Prostate gland (tissue), 2 donors: Measurements from ENCODE around the gene XPNPEP1. TPM values are rescaled to one million over a fixed set of nuclear protein-coding genes. Genes with fewer than 3 reads are reported as not detected.

Experiments
- DNase-seq: peaks from one replicate; pipeline ENCODE4 v3.0.0-alpha.2; 2019; ENCODE audit warnings: low spot score
- H3K27ac ChIP-seq, 2 donors: fragments of 200-600 bp; sonication (generic); 2 replicates each; pipeline ENCODE4 v1.5.1; 2017 to 2019
- H3K27me3 ChIP-seq: fragments of 200-600 bp; sonication (generic); replicated peaks from 2 replicates; pipeline ENCODE4 v1.5.1; 2019; ENCODE audit not compliant: insufficient read depth
- H3K36me3 ChIP-seq, 2 donors: fragments of 200-600 bp; sonication (generic); 1 replicate in 1 of 2; 2 replicates in 1 of 2; pipeline versions ENCODE4 v1.5.1 to v1.8.1; 2017 to 2019
- H3K4me1 ChIP-seq: fragments of 200-600 bp; sonication (generic); replicated peaks from 2 replicates; pipeline ENCODE4 v1.5.1; 2019
- H3K4me3 ChIP-seq, 2 donors: fragments of 200-600 bp; sonication (generic); 2 replicates each; pipeline ENCODE4 v1.5.1; 2017 to 2019
- H3K9me3 ChIP-seq: fragments of 200-600 bp; sonication (generic); 2 replicates; pipeline ENCODE4 v1.5.1; 2017
- POLR2A ChIP-seq: fragments of 450-650 bp; IDR thresholded peaks from one replicate; pipeline ENCODE4 v1.6.1; 2016; ENCODE audit warnings: antibody characterized with exemption, mild to moderate bottlenecking
- POLR2AphosphoS5 ChIP-seq: sonication (generic); formaldehyde crosslinking; IDR thresholded peaks from one replicate; pipeline ENCODE4 v1.6.1; 2017; ENCODE audit warnings: antibody characterized with exemption
- WGBS: methylation state at CpG from one replicate; pipeline ENCODE4 v1.1.5; 2018; 5-methylcytosine and 5-hydroxymethylcytosine counted together
- intact Hi-C: fragments of 100-400 bp; cut with DNase I; formaldehyde crosslinking; loops from one replicate; pipeline ENCODE4 v1.14.2; 2022
- total RNA-seq, 2 donors: library from RNA; depleted of rRNA; stranded (reverse); fragments of >200 nt; gene quantifications; one replicate each; pipeline ENCODE4 v1.1.0, GENCODE V29; 2016
- TF ChIP-seq, protein P1 (sequence below), 4 experiments: fragments of 200-600 bp in 2 of 4; fragments of 450-650 bp in 2 of 4; sonication (generic) in 2 of 4; IDR thresholded peaks; 1 replicate in 3 of 4; 2 replicates in 1 of 4; pipeline ENCODE4 v1.5.1; 2016 to 2019; ENCODE audit warnings: antibody characterized with exemption in 4 of 4, mild to moderate bottlenecking in 2 of 4, moderate library complexity in 2 of 4

XPNPEP1 gene
- total RNA-seq, 2 donors from 2014 or later = 53.4 to 64.3 TPM

DNA sequence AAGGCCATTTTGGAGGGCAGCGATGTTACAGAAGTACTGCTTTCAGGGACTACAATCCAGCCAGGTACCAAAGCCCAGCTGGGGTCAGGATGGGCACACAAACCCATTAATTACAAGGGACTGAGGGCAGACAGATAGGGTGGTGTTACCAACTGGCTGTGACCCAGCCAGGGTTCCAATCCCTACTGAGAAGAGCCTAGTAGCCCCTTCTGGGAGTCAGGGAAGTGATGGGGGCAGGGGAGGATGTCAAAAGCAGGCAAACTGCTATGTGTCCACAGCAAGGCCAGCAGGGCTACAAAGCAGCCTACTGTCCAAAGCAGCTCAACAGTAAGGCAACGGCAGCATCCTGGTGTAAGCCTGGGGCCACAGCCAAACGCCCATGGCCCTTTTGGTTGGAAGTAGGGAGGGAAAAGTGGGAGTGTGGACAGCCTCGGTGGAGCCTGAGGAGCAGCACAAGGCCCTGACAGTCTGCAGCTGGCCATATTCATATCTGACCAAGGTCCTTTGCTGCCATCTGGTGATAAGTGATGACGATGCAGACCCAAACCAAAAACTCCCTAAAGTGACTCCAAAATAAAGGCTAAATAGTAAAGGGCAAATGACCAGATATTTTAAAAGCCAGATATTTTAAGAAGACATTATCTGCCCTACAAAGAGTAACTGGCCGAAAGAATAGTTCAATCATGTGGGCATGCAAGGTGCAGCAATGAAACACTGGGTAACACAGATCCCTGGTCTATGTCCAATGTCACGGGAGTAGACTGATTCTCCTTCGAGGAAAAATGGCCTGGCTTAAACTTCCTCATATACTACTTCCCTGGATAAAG lies 56.9 kb downstream of the XPNPEP1 start:
- Histone ChIP-seq H3K27ac (no peak overlapping the region), H3K27me3 (no peaks in the 10 kb centered on the region), H3K36me3 (no peaks in the 10 kb centered on the region), H3K4me1 (no peaks in the 10 kb centered on the region), H3K4me3 (no peak overlapping the region), H3K9me3 (no peaks in the 10 kb centered on the region)
- no peak for TF ChIP-seq POLR2A
- TF ChIP-seq, protein P1, sequence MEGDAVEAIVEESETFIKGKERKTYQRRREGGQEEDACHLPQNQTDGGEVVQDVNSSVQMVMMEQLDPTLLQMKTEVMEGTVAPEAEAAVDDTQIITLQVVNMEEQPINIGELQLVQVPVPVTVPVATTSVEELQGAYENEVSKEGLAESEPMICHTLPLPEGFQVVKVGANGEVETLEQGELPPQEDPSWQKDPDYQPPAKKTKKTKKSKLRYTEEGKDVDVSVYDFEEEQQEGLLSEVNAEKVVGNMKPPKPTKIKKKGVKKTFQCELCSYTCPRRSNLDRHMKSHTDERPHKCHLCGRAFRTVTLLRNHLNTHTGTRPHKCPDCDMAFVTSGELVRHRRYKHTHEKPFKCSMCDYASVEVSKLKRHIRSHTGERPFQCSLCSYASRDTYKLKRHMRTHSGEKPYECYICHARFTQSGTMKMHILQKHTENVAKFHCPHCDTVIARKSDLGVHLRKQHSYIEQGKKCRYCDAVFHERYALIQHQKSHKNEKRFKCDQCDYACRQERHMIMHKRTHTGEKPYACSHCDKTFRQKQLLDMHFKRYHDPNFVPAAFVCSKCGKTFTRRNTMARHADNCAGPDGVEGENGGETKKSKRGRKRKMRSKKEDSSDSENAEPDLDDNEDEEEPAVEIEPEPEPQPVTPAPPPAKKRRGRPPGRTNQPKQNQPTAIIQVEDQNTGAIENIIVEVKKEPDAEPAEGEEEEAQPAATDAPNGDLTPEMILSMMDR (IDR thresholded peaks at IDR 0.05) = peak in 1 of 4 experiments; percentile 39
- DNase-seq = no peak
- WGBS = 65% methylated on average over 8 of the region's 8 CpGs
- intact Hi-C loops = no loop called here

DNA sequence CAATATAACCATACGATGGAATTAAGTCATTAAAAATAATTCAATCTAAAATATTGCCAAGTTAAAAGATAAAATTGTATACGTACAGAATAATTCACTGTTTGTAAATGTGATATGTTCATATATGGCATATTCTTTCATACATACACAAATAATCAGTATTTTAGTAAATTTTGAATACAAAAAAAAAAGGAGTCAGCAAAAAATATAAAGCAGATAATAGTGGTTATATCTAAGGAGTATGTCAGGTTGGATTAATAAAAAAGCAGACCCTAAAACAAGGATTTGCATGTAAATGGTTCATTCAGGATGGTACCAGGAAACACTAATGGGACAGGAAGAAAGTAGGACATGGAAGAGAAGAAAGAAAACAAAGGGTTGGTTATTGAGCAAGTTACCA lies 59.5 kb downstream of the XPNPEP1 start:
- Histone ChIP-seq H3K36me3 (no peaks in the 10 kb centered on the region), H3K27me3 (no peaks in the 10 kb centered on the region), H3K4me1 (no peaks in the 10 kb centered on the region), H3K27ac (no peak overlapping the region), H3K9me3 (no peaks in the 10 kb centered on the region), H3K4me3 (no peak overlapping the region)
- no peak for DNase-seq
- intact Hi-C loops = no loop called here
- TF ChIP-seq, protein P1 (IDR thresholded peaks at IDR 0.05) = no peak
- TF ChIP-seq POLR2AphosphoS5 (no peak), POLR2A (no peak)
- 93% methylated on average over 2 of the region's 2 CpGs for WGBS

DNA sequence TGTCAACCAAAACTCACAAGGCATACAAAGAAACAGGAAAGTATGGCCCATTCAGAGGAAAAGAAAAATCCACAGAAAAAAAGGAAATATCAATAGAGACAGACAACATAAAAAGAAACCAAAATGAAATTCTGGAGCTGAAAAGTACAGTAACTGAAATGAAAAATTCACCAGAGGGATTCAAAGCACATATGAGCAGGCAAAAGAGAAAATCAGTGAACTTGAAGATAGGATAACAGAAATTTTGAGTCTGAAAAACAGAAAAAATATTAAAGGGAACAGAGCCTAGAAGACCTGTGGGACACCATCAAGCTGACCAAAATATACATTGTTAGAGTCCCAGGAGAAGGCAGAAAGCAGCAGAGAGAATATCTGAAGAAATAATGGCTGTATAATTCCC lies 60.6 kb downstream of the XPNPEP1 start:
- H3K9me3 ChIP-seq = no peaks in the 10 kb centered on the region
- no peak for TF ChIP-seq POLR2AphosphoS5
- TF ChIP-seq POLR2A = no peak
- TF ChIP-seq, protein P1 (IDR thresholded peaks at IDR 0.05) = no peak
- no peak overlapping the region for H3K4me3 ChIP-seq
- no peak overlapping the region for H3K27ac ChIP-seq
- intact Hi-C loops = no loop called here
- DNase-seq = no peak
- H3K4me1 ChIP-seq = no peaks in the 10 kb centered on the region
- H3K27me3 ChIP-seq = no peaks in the 10 kb centered on the region
- H3K36me3 ChIP-seq = no peaks in the 10 kb centered on the region

DNA sequence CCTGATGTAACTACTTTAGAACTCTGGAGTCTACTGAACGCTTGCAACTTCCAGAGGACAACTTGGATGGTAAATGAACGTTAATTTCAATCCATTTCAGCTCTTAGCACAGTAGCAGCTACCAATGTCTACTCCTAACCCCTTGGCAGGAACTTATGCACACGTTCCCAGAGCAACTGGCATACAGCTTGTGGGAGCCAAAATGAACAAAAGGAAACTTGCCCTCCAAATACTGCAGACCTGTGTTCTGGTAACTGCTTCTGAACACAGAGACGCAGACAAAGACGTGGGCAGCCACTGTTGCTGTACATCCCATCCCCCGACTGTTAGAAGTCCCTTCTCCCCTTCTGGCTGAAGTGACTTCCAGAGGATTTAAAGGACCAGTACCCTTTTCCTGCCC lies 61.3 kb downstream of the XPNPEP1 start:
- H3K36me3 ChIP-seq = no peaks in the 10 kb centered on the region
- no peaks in the 10 kb centered on the region for H3K4me1 ChIP-seq
- intact Hi-C loops = no loop called here
- H3K27me3 ChIP-seq = no peaks in the 10 kb centered on the region
- H3K4me3 ChIP-seq = no peak overlapping the region
- TF ChIP-seq, protein P1 (IDR thresholded peaks at IDR 0.05) = no peak
- no peak for TF ChIP-seq POLR2AphosphoS5
- no peak for TF ChIP-seq POLR2A
- no peaks in the 10 kb centered on the region for H3K9me3 ChIP-seq
- no peak overlapping the region for H3K27ac ChIP-seq
- 55% methylated on average over 6 of the region's 6 CpGs for WGBS
- DNase-seq = no peak

- WGBS = 58% methylated on average over 4 of the region's 4 CpGs
- H3K9me3 ChIP-seq = no peaks in the 10 kb centered on the region
- no peaks in the 10 kb centered on the region for H3K27me3 ChIP-seq
- H3K36me3 ChIP-seq = no peaks in the 10 kb centered on the region
- TF ChIP-seq, protein P1 (IDR thresholded peaks at IDR 0.05) = no peak
- TF ChIP-seq POLR2AphosphoS5 (no peak), POLR2A (no peak)
- no peak overlapping the region for H3K27ac ChIP-seq
- intact Hi-C loops = no loop called here
- no peak for DNase-seq
- H3K4me3 ChIP-seq = no peak overlapping the region
- H3K4me1 ChIP-seq = no peaks in the 10 kb centered on the region
Observed at GRCh38 chr10:109861081-109861480, 62.2 kb downstream of the XPNPEP1 start.
